GM12891 (cell line): ENCODE data around the gene ADAR. TPM values are rescaled to one million over a fixed set of nuclear protein-coding genes. Genes with fewer than 3 reads are reported as not detected.
A peak's percentile ranks its signal among the peaks of the same experiment; 100 is the strongest.
"Not testable (repeated sequence)": the region's sequence is repeated elsewhere in the genome, so short reads cannot be mapped to it uniquely, and the experiment has no call there.

Experiments used
- DNase-seq: peaks from one replicate; pipeline ENCODE4 v3.0.0; 2011; ENCODE audit warnings: low spot score; ENCODE audit not compliant: insufficient read length
- FAIRE-seq: peaks from 2 replicates; lab custom pipeline; 2011; peaks lifted over from hg19 to GRCh38; lab: Jason Lieb, UNC
- PAX5 ChIP-seq: IDR thresholded peaks from 2 replicates; pipeline ENCODE4 v1.6.1; 2011; ENCODE audit warnings: low read length, moderate library complexity, mild to moderate bottlenecking; ENCODE audit not compliant: insufficient read depth, severe bottlenecking
- POLR2A ChIP-seq: IDR thresholded peaks from 2 replicates; pipeline ENCODE4 v1.6.1; 2011; ENCODE audit warnings: low read depth, low read length, control low read depth
- POLR2AphosphoS5 ChIP-seq: IDR thresholded peaks from 2 replicates; pipeline ENCODE4 v1.6.1; 2011; ENCODE audit warnings: low read depth, low read length, control low read depth
- POU2F2 ChIP-seq: IDR thresholded peaks from 2 replicates; pipeline ENCODE4 v1.6.1; 2011; ENCODE audit warnings: low read depth, mild to moderate bottlenecking, control low read depth, low read length, moderate library complexity
- SPI1 ChIP-seq: IDR thresholded peaks from 2 replicates; pipeline ENCODE4 v1.6.1; 2011; ENCODE audit warnings: low read depth, low read length, control low read depth
- TAF1 ChIP-seq: IDR thresholded peaks from 2 replicates; pipeline ENCODE4 v1.6.1; 2011; ENCODE audit warnings: low read depth, low read length, control low read depth
- polyA plus RNA-seq: library from polyadenylated mRNA; unstranded; fragments of >200 nt; gene quantifications from one replicate; pipeline ENCODE4 v1.2.1, GENCODE V29; 2012; ENCODE audit warnings: low read depth, missing spikeins, inconsistent platforms; ENCODE audit not compliant: missing spikeins

ADAR gene, protein sequence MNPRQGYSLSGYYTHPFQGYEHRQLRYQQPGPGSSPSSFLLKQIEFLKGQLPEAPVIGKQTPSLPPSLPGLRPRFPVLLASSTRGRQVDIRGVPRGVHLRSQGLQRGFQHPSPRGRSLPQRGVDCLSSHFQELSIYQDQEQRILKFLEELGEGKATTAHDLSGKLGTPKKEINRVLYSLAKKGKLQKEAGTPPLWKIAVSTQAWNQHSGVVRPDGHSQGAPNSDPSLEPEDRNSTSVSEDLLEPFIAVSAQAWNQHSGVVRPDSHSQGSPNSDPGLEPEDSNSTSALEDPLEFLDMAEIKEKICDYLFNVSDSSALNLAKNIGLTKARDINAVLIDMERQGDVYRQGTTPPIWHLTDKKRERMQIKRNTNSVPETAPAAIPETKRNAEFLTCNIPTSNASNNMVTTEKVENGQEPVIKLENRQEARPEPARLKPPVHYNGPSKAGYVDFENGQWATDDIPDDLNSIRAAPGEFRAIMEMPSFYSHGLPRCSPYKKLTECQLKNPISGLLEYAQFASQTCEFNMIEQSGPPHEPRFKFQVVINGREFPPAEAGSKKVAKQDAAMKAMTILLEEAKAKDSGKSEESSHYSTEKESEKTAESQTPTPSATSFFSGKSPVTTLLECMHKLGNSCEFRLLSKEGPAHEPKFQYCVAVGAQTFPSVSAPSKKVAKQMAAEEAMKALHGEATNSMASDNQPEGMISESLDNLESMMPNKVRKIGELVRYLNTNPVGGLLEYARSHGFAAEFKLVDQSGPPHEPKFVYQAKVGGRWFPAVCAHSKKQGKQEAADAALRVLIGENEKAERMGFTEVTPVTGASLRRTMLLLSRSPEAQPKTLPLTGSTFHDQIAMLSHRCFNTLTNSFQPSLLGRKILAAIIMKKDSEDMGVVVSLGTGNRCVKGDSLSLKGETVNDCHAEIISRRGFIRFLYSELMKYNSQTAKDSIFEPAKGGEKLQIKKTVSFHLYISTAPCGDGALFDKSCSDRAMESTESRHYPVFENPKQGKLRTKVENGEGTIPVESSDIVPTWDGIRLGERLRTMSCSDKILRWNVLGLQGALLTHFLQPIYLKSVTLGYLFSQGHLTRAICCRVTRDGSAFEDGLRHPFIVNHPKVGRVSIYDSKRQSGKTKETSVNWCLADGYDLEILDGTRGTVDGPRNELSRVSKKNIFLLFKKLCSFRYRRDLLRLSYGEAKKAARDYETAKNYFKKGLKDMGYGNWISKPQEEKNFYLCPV
- 99.8 TPM for polyA plus RNA-seq

DNA sequence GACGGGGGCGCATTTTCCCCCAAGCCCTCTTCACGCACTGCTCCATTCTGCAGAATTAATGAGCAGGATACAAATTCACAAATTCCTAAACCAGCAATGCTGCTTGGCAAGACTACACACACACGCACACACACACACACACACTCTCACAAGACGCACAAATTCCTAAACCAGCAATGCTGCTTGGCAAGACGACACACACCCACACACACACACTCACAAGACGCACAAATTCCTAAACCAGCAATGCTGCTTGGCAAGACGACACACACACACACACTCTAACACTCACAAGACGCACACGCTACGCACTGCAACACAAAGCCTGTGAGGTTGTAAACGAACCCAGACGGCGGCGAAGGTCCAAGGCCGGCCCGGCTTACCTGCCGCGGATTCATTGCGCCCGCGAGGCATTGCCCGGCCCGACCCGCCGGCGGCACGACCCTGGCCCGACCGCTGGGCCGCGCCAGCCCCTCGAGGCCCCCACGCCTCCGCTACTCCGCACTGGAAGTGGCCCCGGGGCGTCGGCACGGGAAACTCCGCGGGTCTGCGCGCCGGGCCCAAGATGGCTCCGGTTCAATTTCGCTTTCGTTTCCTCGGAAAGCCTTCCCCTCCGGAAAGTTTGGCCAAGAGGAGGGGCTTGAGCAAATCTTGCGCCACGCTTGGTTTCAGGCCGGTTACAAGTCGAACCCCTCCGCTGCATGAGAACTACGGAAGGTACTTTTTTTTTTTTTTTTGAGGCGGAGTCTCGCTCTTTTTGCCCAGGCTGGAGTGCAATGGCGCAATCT lies at the start of gene ADAR:
ADAR (minus strand) TSS at position 578 of the 788 bp plus-strand sequence; CDS start at position 398, 180 bp downstream.
- TF ChIP-seq POLR2AphosphoS5 (peak; percentile 74), PAX5 (peak; percentile 64), POU2F2 (peak; percentile 69), TAF1 (peak; percentile 84), POLR2A (peak; percentile 81), SPI1 (peak; percentile 32; the same call in 1 of the 2 replicates)
- FAIRE-seq: peak; percentile 91
- peak; percentile 75 for DNase-seq

GRCh38 chr1:154657556-154657955 lies 49.6 kb upstream of the ADAR start:
- TF ChIP-seq POLR2AphosphoS5: no peak
- DNase-seq (no peak), FAIRE-seq (no peak)

DNA sequence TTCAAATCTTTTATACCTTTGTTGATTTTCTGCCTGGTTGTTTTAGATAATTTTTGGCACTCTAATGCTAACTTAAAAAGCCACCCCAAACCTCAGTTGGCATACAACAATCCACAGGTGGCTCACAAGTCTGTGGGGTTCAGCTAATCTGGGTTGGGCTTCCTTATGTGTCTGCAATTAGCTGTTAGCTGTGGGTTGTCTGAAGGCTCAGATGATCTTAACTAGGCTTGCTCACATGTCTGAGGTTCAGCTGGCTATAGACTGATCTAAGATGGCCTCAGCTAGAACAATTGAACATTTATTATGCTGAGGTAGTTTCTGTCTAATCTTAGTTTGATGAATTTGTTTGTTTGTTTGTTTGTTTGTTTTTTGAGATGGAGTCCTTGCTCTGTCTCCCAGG lies 44.9 kb upstream of the ADAR start:
- FAIRE-seq: no peak
- no peak for TF ChIP-seq TAF1
- no peak for TF ChIP-seq POLR2A
- no peak for TF ChIP-seq PAX5
- no peak for TF ChIP-seq SPI1
- TF ChIP-seq POU2F2: no peak
- no peak for TF ChIP-seq POLR2AphosphoS5
- no peak for DNase-seq

DNA sequence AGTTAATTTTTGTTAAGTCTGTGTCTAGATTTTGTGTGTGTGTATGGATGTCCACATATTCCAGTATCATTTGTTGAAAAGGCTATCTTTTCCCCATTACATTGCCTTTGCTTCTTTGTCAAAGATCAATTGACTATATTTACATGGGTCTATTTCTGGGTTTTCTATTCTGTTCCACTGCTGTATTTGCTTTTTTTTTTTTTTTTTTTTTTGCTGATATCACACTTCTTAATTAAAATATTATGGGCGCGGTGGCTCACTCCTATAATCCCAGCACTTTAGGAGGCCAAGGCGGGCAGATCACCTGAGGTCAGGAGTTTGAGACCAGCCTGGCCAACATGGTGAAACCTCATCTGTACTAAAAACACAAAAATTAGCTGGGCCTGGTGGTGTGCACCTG lies 36.7 kb upstream of the ADAR start:
- DNase-seq, FAIRE-seq: not testable (repeated sequence)

- FAIRE-seq: no peak
- TF ChIP-seq TAF1: no peak
- no peak for TF ChIP-seq POU2F2
- no peak for TF ChIP-seq PAX5
- no peak for TF ChIP-seq POLR2A
- no peak for TF ChIP-seq POLR2AphosphoS5
- no peak for TF ChIP-seq SPI1
- no peak for DNase-seq
Measured at GRCh38 chr1:154641534-154641933, 33.5 kb upstream of the ADAR start.

DNA sequence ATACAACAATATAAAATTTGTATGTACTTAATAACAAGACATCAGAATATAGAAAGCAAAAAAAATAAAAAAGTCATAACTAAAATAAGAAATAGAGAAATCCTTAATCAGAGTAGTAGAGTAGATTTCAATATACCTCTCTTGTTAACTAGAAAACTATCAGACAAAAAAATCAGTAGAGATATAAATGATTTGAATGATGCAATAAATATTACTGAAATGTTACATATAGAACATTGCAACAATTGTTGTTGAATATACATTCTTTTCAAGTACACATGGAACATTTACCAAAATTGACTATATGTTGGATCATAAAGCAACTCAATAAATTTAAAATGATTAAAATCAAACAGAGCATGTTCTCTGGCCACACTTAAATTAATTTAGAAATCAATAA lies 31.9 kb upstream of the ADAR start:
- FAIRE-seq (no peak), DNase-seq (no peak)
- no peak for TF ChIP-seq TAF1

DNA sequence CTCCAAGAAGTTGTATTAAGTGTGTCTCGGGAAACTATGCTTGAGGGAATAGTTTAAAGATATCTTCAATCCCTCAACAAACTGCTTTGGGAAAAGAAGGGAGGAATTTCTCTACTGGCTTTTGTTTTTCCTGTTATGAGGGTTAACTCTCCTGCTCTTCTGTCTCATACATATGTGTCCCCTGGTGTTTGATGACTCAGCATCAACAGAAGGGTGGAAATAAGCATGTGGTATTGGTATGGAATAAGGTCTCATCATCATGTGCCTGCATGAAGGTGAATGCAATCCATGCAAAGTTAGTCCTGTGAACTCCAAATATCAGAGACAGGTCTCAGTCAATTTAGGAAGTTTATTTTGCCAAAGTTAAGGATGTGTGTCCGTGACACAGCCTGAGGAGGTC lies 27.2 kb upstream of the ADAR start:
- FAIRE-seq (no peak), DNase-seq (no peak)
- TF ChIP-seq PAX5: no peak
- TF ChIP-seq POLR2AphosphoS5: no peak
- no peak for TF ChIP-seq POLR2A
- no peak for TF ChIP-seq TAF1
- no peak for TF ChIP-seq POU2F2
- no peak for TF ChIP-seq SPI1

GRCh38 chr1:154629675-154630073 lies 21.7 kb upstream of the ADAR start:
- TF ChIP-seq PAX5 (no peak), SPI1 (no peak), POLR2A (no peak), POLR2AphosphoS5 (no peak)
- FAIRE-seq: no peak

GRCh38 chr1:154629061-154629674 lies 21.2 kb upstream of the ADAR start:
- FAIRE-seq: no peak
- TF ChIP-seq POLR2A (no peak), TAF1 (no peak), SPI1 (no peak; the same call in 1 of the 2 replicates), PAX5 (no peak), POU2F2 (no peak), POLR2AphosphoS5 (no peak)
- no peak for DNase-seq

More at GRCh38 chr1:154629675-154630073, 21.7 kb upstream of the ADAR start:
- no peak for DNase-seq
